GM21619 (cell line): ENCODE data around the gene ZNF675.
"Not testable (repeated sequence)": the region's sequence is repeated elsewhere in the genome, so short reads cannot be mapped to it uniquely, and the experiment has no call there.

Experiments used
- ATAC-seq: cut with Tn5 transposase; IDR thresholded peaks from one replicate; pipeline ENCODE4 v1.9.1; 2021; ENCODE audit not compliant: unreplicated experiment

ZNF675 gene

GRCh38 chr19:23686621-23687423, at the start of gene ZNF675:
Gene ZNF675, minus strand, starts transcription at chr19:23687212. Its CDS starts 179 bp downstream, at chr19:23687033.
- peak; percentile 86 for ATAC-seq

- ATAC-seq = not testable (repeated sequence)
Measured at GRCh38 chr19:23730729-23731465, 43.9 kb upstream of the ZNF675 start.

- ATAC-seq = not testable (repeated sequence)
Measured at GRCh38 chr19:23724161-23724560, 37.1 kb upstream of the ZNF675 start.

DNA sequence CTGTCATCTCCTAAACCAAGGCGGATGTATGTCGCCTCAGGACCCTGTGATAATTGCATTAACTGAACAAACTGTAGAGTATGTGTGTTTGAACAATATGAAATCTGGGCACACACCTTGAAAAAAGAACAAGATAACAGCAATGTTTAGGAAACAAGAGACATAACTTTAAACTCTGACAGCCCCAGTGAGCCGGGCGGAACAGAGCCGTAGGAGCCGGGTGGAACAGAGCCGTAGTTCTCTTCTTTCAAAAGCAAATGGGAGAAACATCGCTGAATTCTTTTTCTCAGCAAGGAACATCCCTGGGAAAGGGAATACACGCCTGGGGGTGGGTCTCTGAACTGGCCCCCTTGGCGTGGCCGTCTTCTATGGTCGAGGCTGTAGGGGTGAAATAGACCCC, 31.8 kb upstream of the ZNF675 start:
- ATAC-seq = no peak

DNA sequence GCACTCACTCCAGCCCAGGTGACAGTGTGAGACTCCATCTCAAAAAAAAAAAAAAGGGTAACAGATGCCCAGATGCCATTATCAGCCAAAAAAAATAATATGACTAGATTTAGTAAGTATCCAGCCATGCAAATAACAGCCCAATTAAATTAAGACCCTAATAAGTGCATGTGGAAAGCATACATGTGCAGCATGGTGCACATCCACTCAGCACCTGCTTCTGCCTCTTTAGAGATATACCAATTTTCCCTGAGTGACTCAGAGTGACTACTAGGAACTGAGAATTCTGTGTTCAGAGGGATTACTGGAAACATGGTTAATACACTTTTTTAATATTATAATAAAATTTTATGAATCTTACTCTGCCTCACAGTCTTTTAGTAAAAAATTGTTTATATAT, 29.8 kb upstream of the ZNF675 start:
- ATAC-seq = no peak

DNA sequence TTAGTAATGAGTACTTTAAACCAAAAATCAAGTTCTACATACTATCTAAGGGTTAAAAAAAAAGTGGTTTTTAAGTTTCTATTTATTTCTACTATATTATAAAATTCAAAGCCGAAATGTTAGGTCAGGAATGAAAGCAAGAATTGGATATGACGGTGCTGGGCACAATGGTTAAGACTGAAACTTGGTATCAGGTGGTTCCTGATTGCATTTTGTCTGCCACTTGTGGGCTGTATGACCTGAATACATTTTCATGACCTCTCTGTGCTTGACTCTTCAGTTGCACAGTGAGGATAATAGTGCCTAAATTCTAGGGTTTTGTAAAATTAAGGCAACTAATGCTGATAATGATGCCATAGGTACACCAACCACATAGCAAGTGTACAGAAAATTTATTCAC, 22.3 kb upstream of the ZNF675 start:
- ATAC-seq = no peak

DNA sequence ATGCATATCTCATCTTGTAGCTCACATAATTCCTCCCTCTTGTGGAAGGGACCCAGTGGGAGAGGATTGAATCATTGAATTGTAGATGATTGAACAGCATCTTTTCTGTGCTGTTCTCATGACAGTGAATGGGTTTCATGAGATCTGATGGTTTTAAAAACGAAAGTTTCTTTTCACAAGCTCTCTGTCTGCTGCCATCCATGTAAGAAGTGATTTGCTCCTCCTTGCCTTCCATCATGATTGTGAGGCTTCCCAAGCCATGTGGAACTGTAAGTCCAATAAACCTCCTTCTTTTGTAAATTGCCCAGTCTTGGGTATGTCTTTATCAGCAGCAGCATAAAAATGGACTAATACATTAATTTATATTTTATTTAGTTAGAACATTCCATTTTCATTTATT, 19.6 kb upstream of the ZNF675 start:
- no peak for ATAC-seq

- no peak for ATAC-seq
Measured at GRCh38 chr19:23699521-23699860, 12.5 kb upstream of the ZNF675 start.

GRCh38 chr19:23698711-23699520, 11.9 kb upstream of the ZNF675 start:
- no peak for ATAC-seq

GRCh38 chr19:23692937-23693336, 5.9 kb upstream of the ZNF675 start:
- ATAC-seq = not testable (repeated sequence)

DNA sequence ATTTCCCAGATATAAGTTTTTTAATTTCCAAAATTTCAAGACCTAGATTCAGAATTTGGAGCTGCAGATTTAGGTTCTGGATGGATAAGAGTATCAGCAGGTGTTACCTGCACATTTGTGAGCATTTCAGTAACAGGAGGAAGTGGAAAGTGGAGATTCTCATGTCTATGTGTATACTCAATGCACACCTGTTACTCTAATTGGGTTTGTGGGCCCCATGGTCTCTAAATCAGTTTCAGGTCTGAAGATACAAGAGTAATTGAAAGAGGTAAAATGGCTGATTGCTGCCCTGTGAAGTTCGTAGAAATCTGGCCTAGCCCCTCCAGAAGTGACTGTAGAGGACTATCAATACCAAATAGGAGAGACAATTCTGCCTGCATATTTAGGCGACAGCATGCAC, 13.9 kb downstream of the ZNF675 start:
- no peak for ATAC-seq

- not testable (repeated sequence) for ATAC-seq
Measured at GRCh38 chr19:23668606-23669005, 18.4 kb downstream of the ZNF675 start.

DNA sequence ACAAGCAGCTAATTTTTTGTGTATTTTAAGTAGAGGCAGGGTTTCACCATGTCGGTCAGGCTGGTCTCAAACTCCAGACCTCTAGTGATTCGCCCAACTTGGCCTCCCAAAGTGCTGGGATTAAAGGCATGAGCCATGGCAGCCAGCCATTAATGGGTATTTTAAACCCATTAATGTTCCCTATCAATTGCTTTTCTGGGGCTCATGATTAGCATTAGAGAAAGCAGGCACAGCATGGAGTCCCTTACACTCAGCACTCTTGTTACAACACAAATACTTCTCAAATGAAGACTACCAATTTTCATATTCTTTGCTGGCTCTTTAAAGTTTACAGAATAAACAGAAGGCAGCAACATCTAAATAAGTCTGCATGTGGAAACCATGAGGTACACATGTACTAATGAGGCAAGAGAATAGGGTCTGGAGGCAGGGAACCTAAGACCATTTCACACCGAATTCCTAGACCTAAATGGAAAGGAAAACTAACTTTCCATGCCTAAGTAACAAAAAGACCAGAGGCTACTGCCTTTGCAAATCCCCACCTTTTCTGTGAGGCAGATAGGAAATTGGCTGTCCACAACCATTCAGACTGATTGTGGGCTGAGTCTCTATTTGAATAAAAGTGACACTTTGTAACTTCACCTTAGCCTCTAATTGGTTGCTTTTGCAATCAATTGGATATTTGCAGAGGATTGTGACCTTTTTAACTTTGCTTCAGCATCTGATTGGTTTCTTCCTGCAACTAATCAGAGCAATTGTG, 21.2 kb downstream of the ZNF675 start:
- ATAC-seq = no peak

DNA sequence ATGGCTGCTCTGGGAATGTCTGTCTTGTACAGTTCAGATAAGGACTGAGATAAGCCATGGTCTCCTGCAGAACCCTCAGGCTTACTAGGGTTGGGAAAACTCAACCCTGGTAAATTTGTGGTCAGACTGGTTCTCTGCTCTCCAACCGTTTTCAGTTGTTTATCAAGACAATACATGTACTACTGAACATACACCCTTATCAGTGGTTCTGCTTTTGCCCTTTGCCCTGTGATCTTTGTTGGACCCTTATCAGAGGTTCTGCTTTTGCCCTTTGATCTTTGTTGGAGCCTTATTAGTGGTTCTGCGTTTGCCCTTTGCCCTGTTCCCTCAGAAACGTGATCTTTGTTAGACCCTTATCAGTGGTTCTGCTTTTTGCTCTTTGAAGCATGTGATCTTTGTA, 37.2 kb downstream of the ZNF675 start:
- ATAC-seq = not testable (repeated sequence)
